Activated CD8-positive, alpha-beta T cell treated with anti-CD3 and anti-CD28 coated beads, Interleukin-2, amount 10 ng/mL, durations not matched to agents 7 days and 5 days (primary cell): ENCODE results near the gene SPEG. TPM values are rescaled to one million over a fixed set of nuclear protein-coding genes. Genes with fewer than 3 reads are reported as not detected.
"Not testable (repeated sequence)": the region's sequence is repeated elsewhere in the genome, so short reads cannot be mapped to it uniquely, and the experiment has no call there.

Experiments
- ATAC-seq: fragments of 150-1000 bp; cut with Tn5 transposase; one replicate; pipeline ENCODE4 v1.10.0; 2021; ENCODE audit warnings: moderate library complexity
- CTCF ChIA-PET: fragments of 350-600 bp; sonication (Branson Sonifier 250); formaldehyde crosslinking; loops from one replicate; lab custom pipeline; 2021; ENCODE audit warnings: antibody characterized with exemption; lab: Charles Lee
- POLR2A ChIA-PET: fragments of 350-600 bp; sonication (Branson Sonifier 250); formaldehyde crosslinking; loops from one replicate; lab custom pipeline; 2021; ENCODE audit warnings: antibody characterized with exemption; lab: Charles Lee
- DNase-seq: peaks from one replicate; pipeline ENCODE4 v3.0.0-alpha.2; 2020
- H3K27ac Mint-ChIP-seq: one replicate; pipeline ENCODE4 v1.8.0; 2021; ENCODE audit warnings: mild to moderate bottlenecking, mixed read lengths
- H3K27me3 Mint-ChIP-seq: one replicate; pipeline ENCODE4 v1.8.0; 2021; ENCODE audit warnings: low read depth, mixed read lengths
- H3K36me3 Mint-ChIP-seq: one replicate; pipeline ENCODE4 v1.8.0; 2021; ENCODE audit warnings: low read depth, mixed read lengths
- H3K4me1 Mint-ChIP-seq: one replicate; pipeline ENCODE4 v1.8.0; 2021; ENCODE audit warnings: low read depth, mixed read lengths
- H3K4me3 Mint-ChIP-seq: one replicate; pipeline ENCODE4 v1.8.0; 2021; ENCODE audit warnings: mild to moderate bottlenecking, mixed read lengths
- H3K9me3 Mint-ChIP-seq: one replicate; pipeline ENCODE4 v1.8.0; 2022; ENCODE audit warnings: mixed read lengths; ENCODE audit not compliant: insufficient read depth
- total RNA-seq, 2 experiments: library from RNA; stranded (reverse); gene quantifications; one replicate each; pipeline ENCODE4 v1.2.3, GENCODE V29; 2021

The SPEG gene
- total RNA-seq, 2 experiments from 2014 or later: 10.8 to 11.6 TPM

- no peak overlapping the region for H3K4me3 Mint-ChIP-seq
- ATAC-seq (no peak), DNase-seq (no peak)
- H3K27me3 Mint-ChIP-seq: peaks cover 6% of the 10 kb centered on the region
- POLR2A ChIA-PET: no interaction called here
- no peaks in the 10 kb centered on the region for H3K9me3 Mint-ChIP-seq
- no peaks in the 10 kb centered on the region for H3K4me1 Mint-ChIP-seq
- H3K36me3 Mint-ChIP-seq: no peaks in the 10 kb centered on the region
- no peak overlapping the region for H3K27ac Mint-ChIP-seq
- CTCF ChIA-PET: interaction anchor here (5.8 kb wide), 1 partner anchor 123 kb away, joined by 104 read pairs; no protein-coding TSS in a partner anchor
Observed at GRCh38 chr2:219405958-219406860, 28.4 kb upstream of the SPEG start.

GRCh38 chr2:219406861-219407230 lies 27.8 kb upstream of the SPEG start:
- Mint-ChIP-seq H3K9me3 (no peaks in the 10 kb centered on the region), H3K4me3 (no peak overlapping the region), H3K27ac (no peak overlapping the region), H3K36me3 (no peaks in the 10 kb centered on the region), H3K4me1 (no peaks in the 10 kb centered on the region), H3K27me3 (peaks cover 6% of the 10 kb centered on the region)
- CTCF ChIA-PET: no interaction called here
- no peak for DNase-seq
- POLR2A ChIA-PET: no interaction called here
- ATAC-seq: no peak

- H3K9me3 Mint-ChIP-seq, H3K27me3 Mint-ChIP-seq, CTCF ChIA-PET, H3K36me3 Mint-ChIP-seq, H3K4me3 Mint-ChIP-seq, H3K27ac Mint-ChIP-seq, H3K4me1 Mint-ChIP-seq, ATAC-seq, DNase-seq, POLR2A ChIA-PET: not testable (repeated sequence)
Observed at GRCh38 chr2:219407343-219407742, 27.3 kb upstream of the SPEG start.

DNA sequence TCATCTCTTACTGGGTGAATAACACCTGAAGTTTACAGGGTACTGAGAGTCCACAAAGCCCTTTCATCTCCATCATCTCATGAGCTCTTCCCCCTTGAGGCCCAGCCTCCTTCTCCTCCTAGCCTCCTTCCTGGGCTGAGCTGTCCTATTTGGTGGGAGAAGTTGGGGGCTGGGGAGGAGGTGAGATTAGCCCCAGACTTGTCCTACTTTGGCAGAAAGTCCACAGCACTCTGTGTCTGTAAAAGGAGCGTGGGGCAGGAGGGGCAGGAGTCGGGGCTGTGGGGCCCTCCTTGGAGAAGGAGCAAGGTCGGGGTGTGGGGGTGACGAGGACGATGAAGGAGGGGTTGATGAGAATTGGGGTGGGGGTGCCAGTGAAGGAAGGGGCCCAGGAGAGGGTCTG lies 26.4 kb upstream of the SPEG start:
- ChIA-PET CTCF (no interaction called here), POLR2A (no interaction called here)
- H3K4me3 Mint-ChIP-seq: no peak overlapping the region
- no peak overlapping the region for H3K27ac Mint-ChIP-seq
- no peaks in the 10 kb centered on the region for H3K36me3 Mint-ChIP-seq
- ATAC-seq (no peak), DNase-seq (no peak)
- no peaks in the 10 kb centered on the region for H3K9me3 Mint-ChIP-seq
- no peaks in the 10 kb centered on the region for H3K4me1 Mint-ChIP-seq
- H3K27me3 Mint-ChIP-seq: peaks cover 9% of the 10 kb centered on the region

DNA sequence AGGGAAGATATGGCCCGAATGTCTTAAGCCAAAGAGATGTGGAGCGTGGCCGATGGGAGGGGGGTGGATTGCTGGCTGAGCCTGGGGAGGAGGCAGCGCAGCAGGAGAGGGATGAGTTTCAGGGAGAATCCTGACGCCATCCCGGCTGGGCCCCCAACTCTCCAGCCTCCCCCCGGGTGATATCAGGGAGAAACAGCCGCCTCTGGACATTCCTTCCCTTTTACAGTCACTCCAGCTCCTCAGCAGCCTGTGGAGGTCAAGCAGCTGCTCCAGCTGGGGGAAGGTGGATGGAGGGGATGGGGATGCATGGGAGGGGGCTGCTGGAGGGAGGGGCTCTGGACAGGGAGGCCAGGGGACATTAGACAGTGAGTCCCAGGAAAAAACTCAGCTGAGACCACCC lies 26.0 kb upstream of the SPEG start:
- ATAC-seq (no peak), DNase-seq (no peak)
- POLR2A ChIA-PET: no interaction called here
- CTCF ChIA-PET: no interaction called here
- Mint-ChIP-seq H3K4me3 (no peak overlapping the region), H3K9me3 (no peaks in the 10 kb centered on the region), H3K4me1 (no peaks in the 10 kb centered on the region), H3K36me3 (no peaks in the 10 kb centered on the region), H3K27ac (no peak overlapping the region), H3K27me3 (peaks cover 11% of the 10 kb centered on the region)

GRCh38 chr2:219409619-219410018 lies 25.0 kb upstream of the SPEG start:
- DNase-seq: no peak
- no peaks in the 10 kb centered on the region for H3K4me1 Mint-ChIP-seq
- CTCF ChIA-PET: interaction anchor here (1.1 to 1.6 kb wide), 2 partner anchors 8 to 21 kb away, joined by 3 to 4 read pairs; no protein-coding TSS in a partner anchor
- peaks cover 13% of the 10 kb centered on the region for H3K27me3 Mint-ChIP-seq
- no peaks in the 10 kb centered on the region for H3K36me3 Mint-ChIP-seq
- H3K9me3 Mint-ChIP-seq: no peaks in the 10 kb centered on the region
- ATAC-seq: no peak
- H3K27ac Mint-ChIP-seq: no peak overlapping the region
- POLR2A ChIA-PET: no interaction called here
- no peak overlapping the region for H3K4me3 Mint-ChIP-seq

GRCh38 chr2:219410390-219410789 lies 24.3 kb upstream of the SPEG start:
- DNase-seq (no peak), ATAC-seq (no peak)
- H3K4me3 Mint-ChIP-seq: no peak overlapping the region
- H3K36me3 Mint-ChIP-seq: no peaks in the 10 kb centered on the region
- no peaks in the 10 kb centered on the region for H3K4me1 Mint-ChIP-seq
- ChIA-PET CTCF (interaction anchor here (1.1 to 1.6 kb wide), 2 partner anchors 9 to 22 kb away, joined by 3 to 4 read pairs; no protein-coding TSS in a partner anchor), POLR2A (no interaction called here)
- no peak overlapping the region for H3K27ac Mint-ChIP-seq
- peaks cover 21% of the 10 kb centered on the region for H3K27me3 Mint-ChIP-seq
- no peaks in the 10 kb centered on the region for H3K9me3 Mint-ChIP-seq

DNA sequence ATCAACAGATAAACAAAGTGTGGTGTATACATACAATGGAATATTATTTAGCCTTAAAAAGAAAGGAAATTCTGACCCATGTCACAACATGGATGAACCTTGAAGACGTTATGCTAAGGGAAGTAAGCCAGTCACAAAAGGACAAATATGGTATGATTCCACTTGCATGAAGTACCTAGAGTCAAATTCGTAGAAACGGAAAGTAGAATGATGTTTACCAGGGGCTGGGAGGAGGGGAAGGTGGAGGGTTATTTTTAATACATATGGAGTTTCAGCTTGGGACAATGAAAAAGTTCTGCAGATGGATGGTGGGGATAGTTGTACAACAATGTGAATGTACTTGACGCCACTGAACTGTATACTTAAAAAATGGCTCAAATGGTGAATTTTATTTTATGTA lies 19.8 kb upstream of the SPEG start:
- ATAC-seq (no peak), DNase-seq (no peak)
- POLR2A ChIA-PET: no interaction called here
- no peaks in the 10 kb centered on the region for H3K9me3 Mint-ChIP-seq
- H3K27ac Mint-ChIP-seq: no peak overlapping the region
- peaks cover 39% of the 10 kb centered on the region for H3K27me3 Mint-ChIP-seq
- CTCF ChIA-PET: interaction anchor here (1.5 kb wide), 1 partner anchor 115 kb away, joined by 3 read pairs; no protein-coding TSS in a partner anchor
- no peaks in the 10 kb centered on the region for H3K36me3 Mint-ChIP-seq
- H3K4me1 Mint-ChIP-seq: no peaks in the 10 kb centered on the region
- H3K4me3 Mint-ChIP-seq: no peak overlapping the region

DNA sequence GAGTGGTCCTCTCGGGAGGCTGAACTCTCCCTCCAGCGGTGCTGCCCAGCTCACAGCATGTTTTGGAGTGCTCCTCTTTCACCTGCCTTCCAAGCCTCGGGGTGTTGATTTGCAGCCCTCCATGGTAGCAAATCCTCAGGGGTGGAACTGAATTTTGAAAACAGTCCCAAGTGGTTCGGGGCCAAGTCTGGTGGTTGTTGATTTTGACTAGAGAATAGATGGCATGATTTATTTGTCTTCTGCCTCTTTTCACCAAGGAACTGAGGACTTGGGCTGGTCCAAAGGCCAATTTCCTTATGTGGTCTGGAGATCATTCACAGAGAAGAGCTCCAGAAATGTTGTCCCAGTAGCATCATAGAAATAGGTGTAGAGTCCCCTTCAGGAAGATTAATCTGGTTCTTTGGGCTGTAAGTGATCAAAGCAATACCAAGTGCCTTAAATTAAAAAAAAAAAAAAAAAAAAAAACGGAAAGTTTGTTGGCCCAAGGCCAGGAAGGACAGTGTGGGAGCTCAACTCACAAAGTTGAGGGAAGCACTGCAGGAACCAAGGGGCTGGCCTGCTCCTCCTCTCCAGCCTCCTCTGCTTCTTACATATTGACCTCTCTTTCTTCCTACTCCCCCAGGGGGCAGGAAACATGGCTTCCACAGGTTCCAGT lies 18.9 kb upstream of the SPEG start:
- DNase-seq: no peak
- ATAC-seq: no peak
- Mint-ChIP-seq H3K36me3 (no peaks in the 10 kb centered on the region), H3K9me3 (no peaks in the 10 kb centered on the region), H3K27me3 (peaks cover 39% of the 10 kb centered on the region), H3K27ac (no peak overlapping the region), H3K4me3 (no peak overlapping the region), H3K4me1 (no peaks in the 10 kb centered on the region)
- ChIA-PET CTCF (interaction anchor here (1.5 kb wide), 1 partner anchor 114 kb away, joined by 3 read pairs; no protein-coding TSS in a partner anchor), POLR2A (interaction anchor here (0.6 kb wide), 1 partner anchor 1977 kb away, joined by 3 read pairs; no protein-coding TSS in a partner anchor)

- Mint-ChIP-seq H3K4me1 (no peaks in the 10 kb centered on the region), H3K27ac (no peak overlapping the region), H3K4me3 (no peak overlapping the region), H3K9me3 (no peaks in the 10 kb centered on the region), H3K36me3 (no peaks in the 10 kb centered on the region), H3K27me3 (peaks cover 39% of the 10 kb centered on the region)
- ATAC-seq (no peak), DNase-seq (no peak)
- ChIA-PET CTCF (interaction anchor here (1.0 to 1.5 kb wide), 2 partner anchors 79 to 114 kb away, joined by 3 read pairs; a partner anchor contains a TSS), POLR2A (no interaction called here)
Observed at GRCh38 chr2:219416235-219416602, 18.4 kb upstream of the SPEG start.

DNA sequence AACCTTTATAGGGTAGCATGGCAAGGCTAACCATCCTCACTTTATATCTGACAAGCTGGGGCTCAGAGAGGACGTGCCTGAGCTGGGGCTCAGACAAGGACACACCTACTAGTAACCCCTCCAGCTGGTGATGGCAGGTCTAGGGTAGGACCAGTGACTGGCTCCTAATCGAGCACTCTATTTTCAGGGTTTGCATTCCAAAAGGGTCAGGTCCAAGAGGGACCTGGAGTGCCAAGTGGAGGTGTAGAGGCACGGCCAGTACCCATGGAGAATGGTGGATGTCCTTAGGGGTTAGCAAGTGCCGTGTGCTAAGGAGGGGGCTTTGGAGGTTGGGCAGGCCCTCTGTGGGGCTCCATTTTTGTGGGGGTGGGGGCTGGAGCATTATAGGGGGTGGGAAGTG lies 17.7 kb upstream of the SPEG start:
- ATAC-seq: no peak
- Mint-ChIP-seq H3K4me1 (no peaks in the 10 kb centered on the region), H3K4me3 (no peak overlapping the region), H3K36me3 (no peaks in the 10 kb centered on the region), H3K9me3 (no peaks in the 10 kb centered on the region), H3K27me3 (peaks cover 40% of the 10 kb centered on the region), H3K27ac (no peak overlapping the region)
- ChIA-PET POLR2A (no interaction called here), CTCF (interaction anchor here (1.0 kb wide), 1 partner anchor 79 kb away, joined by 3 read pairs; a partner anchor contains a TSS)
- DNase-seq: no peak

GRCh38 chr2:219417374-219417773 lies 17.3 kb upstream of the SPEG start:
- Mint-ChIP-seq H3K27me3 (peaks cover 43% of the 10 kb centered on the region), H3K27ac (no peak overlapping the region), H3K9me3 (no peaks in the 10 kb centered on the region), H3K36me3 (no peaks in the 10 kb centered on the region), H3K4me3 (no peak overlapping the region), H3K4me1 (no peaks in the 10 kb centered on the region)
- ChIA-PET CTCF (no interaction called here), POLR2A (no interaction called here)
- DNase-seq (no peak), ATAC-seq (no peak)
